ENCODE data around the gene ZDHHC22.

- TF ChIP-seq, protein P1, sequence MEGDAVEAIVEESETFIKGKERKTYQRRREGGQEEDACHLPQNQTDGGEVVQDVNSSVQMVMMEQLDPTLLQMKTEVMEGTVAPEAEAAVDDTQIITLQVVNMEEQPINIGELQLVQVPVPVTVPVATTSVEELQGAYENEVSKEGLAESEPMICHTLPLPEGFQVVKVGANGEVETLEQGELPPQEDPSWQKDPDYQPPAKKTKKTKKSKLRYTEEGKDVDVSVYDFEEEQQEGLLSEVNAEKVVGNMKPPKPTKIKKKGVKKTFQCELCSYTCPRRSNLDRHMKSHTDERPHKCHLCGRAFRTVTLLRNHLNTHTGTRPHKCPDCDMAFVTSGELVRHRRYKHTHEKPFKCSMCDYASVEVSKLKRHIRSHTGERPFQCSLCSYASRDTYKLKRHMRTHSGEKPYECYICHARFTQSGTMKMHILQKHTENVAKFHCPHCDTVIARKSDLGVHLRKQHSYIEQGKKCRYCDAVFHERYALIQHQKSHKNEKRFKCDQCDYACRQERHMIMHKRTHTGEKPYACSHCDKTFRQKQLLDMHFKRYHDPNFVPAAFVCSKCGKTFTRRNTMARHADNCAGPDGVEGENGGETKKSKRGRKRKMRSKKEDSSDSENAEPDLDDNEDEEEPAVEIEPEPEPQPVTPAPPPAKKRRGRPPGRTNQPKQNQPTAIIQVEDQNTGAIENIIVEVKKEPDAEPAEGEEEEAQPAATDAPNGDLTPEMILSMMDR (conservative IDR thresholded peaks at IDR 0.05; ENCODE audit: low read depth in 2 of 2), result no peak
- TF ChIP-seq POLR2AphosphoS5 (IDR thresholded peaks at IDR 0.05; ENCODE audit: low read depth) (no peak), EZH2phosphoT487 (IDR thresholded peaks at IDR 0.05; ENCODE audit: unreplicated experiment) (no peak), NANOG (IDR thresholded peaks at IDR 0.05; ENCODE audit: borderline replicate concordance) (no peak), CREB1 (CRISPR knock-in tag; IDR thresholded peaks at IDR 0.05; ENCODE audit: low read depth) (no peak)
- TF ChIP-seq, protein P2, sequence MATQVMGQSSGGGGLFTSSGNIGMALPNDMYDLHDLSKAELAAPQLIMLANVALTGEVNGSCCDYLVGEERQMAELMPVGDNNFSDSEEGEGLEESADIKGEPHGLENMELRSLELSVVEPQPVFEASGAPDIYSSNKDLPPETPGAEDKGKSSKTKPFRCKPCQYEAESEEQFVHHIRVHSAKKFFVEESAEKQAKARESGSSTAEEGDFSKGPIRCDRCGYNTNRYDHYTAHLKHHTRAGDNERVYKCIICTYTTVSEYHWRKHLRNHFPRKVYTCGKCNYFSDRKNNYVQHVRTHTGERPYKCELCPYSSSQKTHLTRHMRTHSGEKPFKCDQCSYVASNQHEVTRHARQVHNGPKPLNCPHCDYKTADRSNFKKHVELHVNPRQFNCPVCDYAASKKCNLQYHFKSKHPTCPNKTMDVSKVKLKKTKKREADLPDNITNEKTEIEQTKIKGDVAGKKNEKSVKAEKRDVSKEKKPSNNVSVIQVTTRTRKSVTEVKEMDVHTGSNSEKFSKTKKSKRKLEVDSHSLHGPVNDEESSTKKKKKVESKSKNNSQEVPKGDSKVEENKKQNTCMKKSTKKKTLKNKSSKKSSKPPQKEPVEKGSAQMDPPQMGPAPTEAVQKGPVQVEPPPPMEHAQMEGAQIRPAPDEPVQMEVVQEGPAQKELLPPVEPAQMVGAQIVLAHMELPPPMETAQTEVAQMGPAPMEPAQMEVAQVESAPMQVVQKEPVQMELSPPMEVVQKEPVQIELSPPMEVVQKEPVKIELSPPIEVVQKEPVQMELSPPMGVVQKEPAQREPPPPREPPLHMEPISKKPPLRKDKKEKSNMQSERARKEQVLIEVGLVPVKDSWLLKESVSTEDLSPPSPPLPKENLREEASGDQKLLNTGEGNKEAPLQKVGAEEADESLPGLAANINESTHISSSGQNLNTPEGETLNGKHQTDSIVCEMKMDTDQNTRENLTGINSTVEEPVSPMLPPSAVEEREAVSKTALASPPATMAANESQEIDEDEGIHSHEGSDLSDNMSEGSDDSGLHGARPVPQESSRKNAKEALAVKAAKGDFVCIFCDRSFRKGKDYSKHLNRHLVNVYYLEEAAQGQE (IDR thresholded peaks at IDR 0.05; ENCODE audit: unreplicated experiment), result no peak
Observed at GRCh38 chr14:77086017-77086727, 55.4 kb downstream of the ZDHHC22 start.
